Astrocyte (in vitro differentiated cells and primary cell): Measurements from ENCODE around the gene SULT6B1. TPM values are rescaled to one million over a fixed set of nuclear protein-coding genes. Genes with fewer than 3 reads are reported as not detected.
A peak's percentile ranks its signal among the peaks of the same experiment; 100 is the strongest.
"Not testable (repeated sequence)": the region's sequence is repeated elsewhere in the genome, so short reads cannot be mapped to it uniquely, and the experiment has no call there.

ENCODE experiments used
- DNase-seq: peaks from one replicate; pipeline ENCODE4 v3.0.0-alpha.2; 2010; ENCODE audit warnings: low read depth
- FAIRE-seq: peaks from 2 replicates; lab custom pipeline; 2011; peaks lifted over from hg19 to GRCh38; lab: Jason Lieb, UNC
- H2AFZ ChIP-seq: 2 replicates; pipeline ENCODE4 v1.6.0; 2012; ENCODE audit warnings: low read depth, low read length, inconsistent platforms
- H3K27ac ChIP-seq: 2 replicates; pipeline ENCODE4 v1.5.1; 2011; ENCODE audit warnings: low read depth, low read length, inconsistent platforms
- H3K27me3 ChIP-seq: 2 replicates; pipeline ENCODE4 v1.6.0; 2011; ENCODE audit warnings: low read length, inconsistent platforms; ENCODE audit not compliant: insufficient read depth
- H3K36me3 ChIP-seq: 2 replicates; pipeline ENCODE4 v1.5.1; 2011; ENCODE audit warnings: low read length, inconsistent platforms; ENCODE audit not compliant: insufficient read depth
- H3K4me1 ChIP-seq: 2 replicates; pipeline ENCODE4 v1.5.1; 2011; ENCODE audit warnings: low read length, inconsistent platforms; ENCODE audit not compliant: insufficient read depth
- H3K4me2 ChIP-seq: 2 replicates; pipeline ENCODE4 v1.6.0; 2012; ENCODE audit warnings: low read length, inconsistent platforms
- H3K4me3 ChIP-seq: 2 replicates; pipeline ENCODE4 v1.5.1; 2011; ENCODE audit warnings: low read depth, mild to moderate bottlenecking, low read length, inconsistent platforms; ENCODE audit not compliant: insufficient read depth
- H3K79me2 ChIP-seq: 2 replicates; pipeline ENCODE4 v1.6.0; 2012; ENCODE audit warnings: mild to moderate bottlenecking, low read length, inconsistent platforms; ENCODE audit not compliant: insufficient read depth
- H3K9ac ChIP-seq: 2 replicates; pipeline ENCODE4 v1.6.0; 2012; ENCODE audit warnings: mild to moderate bottlenecking, low read length, inconsistent platforms
- H3K9me3 ChIP-seq: 2 replicates; pipeline ENCODE4 v1.5.1; 2012; ENCODE audit warnings: low read depth, mild to moderate bottlenecking, low read length, inconsistent platforms; ENCODE audit not compliant: insufficient read depth
- H4K20me1 ChIP-seq: 2 replicates; pipeline ENCODE4 v1.6.0; 2012; ENCODE audit warnings: low read length, inconsistent platforms; ENCODE audit not compliant: insufficient read depth
- H3K27ac Mint-ChIP-seq: one replicate; pipeline ENCODE4 v1.8.0; 2021; ENCODE audit warnings: mild to moderate bottlenecking, mixed read lengths; ENCODE audit not compliant: unreplicated experiment
- H3K27me3 Mint-ChIP-seq: one replicate; pipeline ENCODE4 v1.8.0; 2021; ENCODE audit warnings: low read depth, mixed read lengths; ENCODE audit not compliant: unreplicated experiment
- H3K36me3 Mint-ChIP-seq: one replicate; pipeline ENCODE4 v1.8.0; 2021; ENCODE audit warnings: low read depth, mixed read lengths; ENCODE audit not compliant: unreplicated experiment
- H3K4me1 Mint-ChIP-seq: one replicate; pipeline ENCODE4 v1.8.0; 2021; ENCODE audit warnings: low read depth, mixed read lengths; ENCODE audit not compliant: unreplicated experiment
- H3K4me3 Mint-ChIP-seq: one replicate; pipeline ENCODE4 v1.8.0; 2021; ENCODE audit warnings: mild to moderate bottlenecking, moderate library complexity, mixed read lengths; ENCODE audit not compliant: unreplicated experiment
- H3K9me3 Mint-ChIP-seq: one replicate; pipeline ENCODE4 v1.8.0; 2021; ENCODE audit warnings: mild to moderate bottlenecking, mixed read lengths; ENCODE audit not compliant: unreplicated experiment
- EZH2 ChIP-seq: IDR thresholded peaks from 2 replicates; pipeline ENCODE4 v1.6.1; 2012; ENCODE audit warnings: mild to moderate bottlenecking, low read length, inconsistent platforms; ENCODE audit not compliant: insufficient read depth
- total RNA-seq: library from RNA; stranded (reverse); gene quantifications from 2 replicates; pipeline ENCODE4 v1.2.1, GENCODE V29; 2021
- TF ChIP-seq, protein P1 (sequence below): IDR thresholded peaks from 2 replicates; pipeline ENCODE4 v1.5.1; 2011; ENCODE audit warnings: low read depth, mild to moderate bottlenecking, inconsistent platforms, low read length, moderate library complexity; ENCODE audit not compliant: insufficient read depth

Gene SULT6B1
- total RNA-seq, 1 donor from 2014 or later, result not detected

DNA sequence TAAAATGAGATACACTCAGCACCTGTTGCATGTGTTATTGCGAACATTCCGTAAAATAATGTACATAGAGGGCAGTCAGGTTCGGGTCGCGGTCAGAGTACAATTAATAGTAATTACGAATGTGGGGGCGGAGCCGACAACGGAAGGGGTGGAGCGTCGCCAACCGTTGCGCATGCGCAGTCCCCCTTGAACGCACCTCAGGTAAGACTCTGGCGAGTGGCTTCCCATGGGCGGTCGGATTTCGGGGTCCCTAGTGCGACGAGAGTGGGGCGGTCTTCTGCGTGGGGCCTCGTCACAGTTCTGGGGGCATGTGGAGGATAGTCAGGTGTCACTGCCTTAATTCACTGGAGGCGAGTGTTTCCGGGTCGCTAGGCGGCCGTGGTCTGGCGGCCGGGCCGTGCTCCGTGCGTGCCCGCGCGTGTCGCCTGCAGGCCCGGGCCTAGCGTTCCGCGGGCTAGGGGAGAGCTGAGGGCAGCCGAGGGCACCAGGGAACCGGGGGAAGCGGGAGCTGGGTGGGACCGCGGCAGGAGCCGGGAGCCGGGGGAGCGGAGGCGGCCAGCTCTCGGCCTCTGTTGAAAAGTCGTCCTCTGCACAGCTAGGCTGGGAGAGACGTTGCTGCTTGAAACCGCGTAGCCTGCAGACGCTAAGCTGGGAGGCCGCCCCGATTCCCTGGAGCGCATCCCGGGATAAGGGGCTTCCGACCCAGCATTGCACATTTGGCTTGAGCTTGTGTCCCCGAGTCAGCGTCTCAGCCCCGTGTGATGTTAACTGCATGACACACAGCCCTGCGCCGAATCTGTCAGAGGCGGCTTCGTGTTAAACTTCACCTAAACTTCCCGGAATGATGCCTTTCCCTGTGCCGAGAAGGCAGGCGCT lies 8.1 kb upstream of the SULT6B1 start, which contains the start of gene CEBPZOS:
Gene CEBPZOS (plus strand): TSS at position 177 of the 876 bp plus-strand sequence. CDS start 3,209 bp downstream, outside the sequence.
- FAIRE-seq, result no peak

DNA sequence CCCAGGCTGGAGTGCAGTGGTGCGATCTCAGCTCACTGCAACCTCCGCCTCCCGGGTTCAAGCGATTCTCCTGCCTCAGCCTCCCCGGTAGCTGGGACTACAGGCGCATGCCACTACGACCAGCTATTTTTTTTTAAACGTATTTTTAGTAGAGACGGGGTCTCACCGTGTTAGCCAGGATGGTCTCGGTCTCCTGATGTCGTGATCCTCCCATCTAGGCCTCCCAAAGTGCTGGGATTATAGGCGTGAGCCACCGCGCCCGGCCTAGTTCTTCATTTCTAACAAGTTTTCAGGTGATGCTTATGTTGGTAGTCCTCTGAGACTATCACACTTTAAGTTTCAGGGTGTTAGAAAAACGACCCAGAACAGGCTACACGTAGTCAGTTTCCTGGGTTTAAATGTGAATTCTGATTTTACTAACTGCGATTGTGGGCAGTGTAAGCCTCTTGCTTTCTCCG lies 7.4 kb upstream of the SULT6B1 start:
- Histone ChIP-seq H3K79me2 (peaks cover 43% of the 10 kb centered on the region), H3K4me3 (peak overlapping the region; percentile 88), H3K9ac (peak overlapping the region; percentile 86), H2AFZ (peak overlapping the region; percentile 84), H3K4me2 (peak overlapping the region; percentile 95)
- not testable (repeated sequence) for H4K20me1 ChIP-seq, H3K27me3 Mint-ChIP-seq, H3K36me3 Mint-ChIP-seq, FAIRE-seq, H3K27me3 ChIP-seq, DNase-seq, H3K9me3 Mint-ChIP-seq, H3K36me3 ChIP-seq, H3K27ac ChIP-seq, H3K4me1 ChIP-seq, H3K4me1 Mint-ChIP-seq, H3K9me3 ChIP-seq
- H3K4me3 Mint-ChIP-seq, result peak overlapping the region; percentile 98
- H3K27ac Mint-ChIP-seq, result peak overlapping the region; percentile 91

More for the DNA sequence above, 8.1 kb upstream of the SULT6B1 start, which contains the start of gene CEBPZOS:
- peaks cover 12% of the 10 kb centered on the region for H3K4me1 Mint-ChIP-seq
- peak within 1 kb of the TSS; percentile 84 for H2AFZ ChIP-seq
- H3K27ac ChIP-seq, result peak within 1 kb of the TSS; percentile 80
- peak within 1 kb of the TSS; percentile 98 for H3K4me3 Mint-ChIP-seq
- peaks cover 10% of the 10 kb centered on the region for H4K20me1 ChIP-seq
- no peaks in the 10 kb centered on the region for H3K9me3 ChIP-seq
- H3K9me3 Mint-ChIP-seq, result peaks cover 2% of the 10 kb centered on the region
- peak within 1 kb of the TSS; percentile 86 for H3K9ac ChIP-seq
- peaks cover 43% of the 10 kb centered on the region for H3K79me2 ChIP-seq
- H3K36me3 ChIP-seq, result peaks cover 8% of the 10 kb centered on the region
- no peaks in the 10 kb centered on the region for H3K27me3 ChIP-seq
- DNase-seq, result peak; percentile 58
- H3K4me1 ChIP-seq, result peaks cover 10% of the 10 kb centered on the region
- H3K27me3 Mint-ChIP-seq, result no peaks in the 10 kb centered on the region
- TF ChIP-seq, protein P1, sequence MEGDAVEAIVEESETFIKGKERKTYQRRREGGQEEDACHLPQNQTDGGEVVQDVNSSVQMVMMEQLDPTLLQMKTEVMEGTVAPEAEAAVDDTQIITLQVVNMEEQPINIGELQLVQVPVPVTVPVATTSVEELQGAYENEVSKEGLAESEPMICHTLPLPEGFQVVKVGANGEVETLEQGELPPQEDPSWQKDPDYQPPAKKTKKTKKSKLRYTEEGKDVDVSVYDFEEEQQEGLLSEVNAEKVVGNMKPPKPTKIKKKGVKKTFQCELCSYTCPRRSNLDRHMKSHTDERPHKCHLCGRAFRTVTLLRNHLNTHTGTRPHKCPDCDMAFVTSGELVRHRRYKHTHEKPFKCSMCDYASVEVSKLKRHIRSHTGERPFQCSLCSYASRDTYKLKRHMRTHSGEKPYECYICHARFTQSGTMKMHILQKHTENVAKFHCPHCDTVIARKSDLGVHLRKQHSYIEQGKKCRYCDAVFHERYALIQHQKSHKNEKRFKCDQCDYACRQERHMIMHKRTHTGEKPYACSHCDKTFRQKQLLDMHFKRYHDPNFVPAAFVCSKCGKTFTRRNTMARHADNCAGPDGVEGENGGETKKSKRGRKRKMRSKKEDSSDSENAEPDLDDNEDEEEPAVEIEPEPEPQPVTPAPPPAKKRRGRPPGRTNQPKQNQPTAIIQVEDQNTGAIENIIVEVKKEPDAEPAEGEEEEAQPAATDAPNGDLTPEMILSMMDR, result no peak
- no peak for TF ChIP-seq EZH2
- H3K4me2 ChIP-seq, result peak within 1 kb of the TSS; percentile 95
- peaks cover 4% of the 10 kb centered on the region for H3K36me3 Mint-ChIP-seq
- peak within 1 kb of the TSS; percentile 91 for H3K27ac Mint-ChIP-seq
- H3K4me3 ChIP-seq, result peak within 1 kb of the TSS; percentile 88

DNA sequence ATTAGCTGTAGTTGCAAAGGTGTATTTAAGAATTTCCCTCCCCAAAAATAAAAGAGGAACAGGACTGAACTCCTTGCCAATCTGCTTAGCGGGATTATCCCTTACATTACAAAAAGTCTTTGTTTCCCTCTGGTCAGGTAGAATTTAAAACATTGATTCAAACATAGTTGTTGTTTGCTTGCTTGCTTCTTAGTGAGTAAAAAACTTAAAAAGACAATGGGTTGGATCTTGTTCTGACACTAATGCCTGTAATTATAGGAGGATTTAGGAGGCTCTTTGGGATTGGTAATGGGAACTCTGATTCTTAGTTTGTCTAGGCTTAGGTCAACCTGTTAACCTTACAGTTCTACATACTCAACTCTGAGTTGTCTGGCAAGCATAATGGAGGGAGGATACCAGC lies 4.1 kb upstream of the SULT6B1 start:
- no peak for TF ChIP-seq EZH2
- TF ChIP-seq, protein P1, result no peak
- no peaks in the 10 kb centered on the region for H4K20me1 ChIP-seq
- no peak overlapping the region for H3K9ac ChIP-seq
- H3K9me3 ChIP-seq, result no peaks in the 10 kb centered on the region
- H3K4me3 ChIP-seq, result no peak overlapping the region
- H3K27ac ChIP-seq, result no peak overlapping the region
- Mint-ChIP-seq H3K27ac (no peak overlapping the region), H3K9me3 (peaks cover 2% of the 10 kb centered on the region), H3K27me3 (no peaks in the 10 kb centered on the region), H3K36me3 (peaks cover 4% of the 10 kb centered on the region), H3K4me3 (no peak overlapping the region), H3K4me1 (peaks cover 11% of the 10 kb centered on the region)
- peaks cover 10% of the 10 kb centered on the region for H3K79me2 ChIP-seq
- H3K36me3 ChIP-seq, result no peaks in the 10 kb centered on the region
- no peak overlapping the region for H3K4me2 ChIP-seq
- no peak overlapping the region for H2AFZ ChIP-seq
- FAIRE-seq (no peak), DNase-seq (no peak)
- H3K27me3 ChIP-seq, result no peaks in the 10 kb centered on the region
- peaks cover 14% of the 10 kb centered on the region for H3K4me1 ChIP-seq
